K562 (cell line): ENCODE data around the gene ATP6V0A4. TPM values are rescaled to one million over a fixed set of nuclear protein-coding genes. Genes with fewer than 3 reads are reported as not detected.
"Not testable (repeated sequence)": the region's sequence is repeated elsewhere in the genome, so short reads cannot be mapped to it uniquely, and the experiment has no call there.

ENCODE experiments used
- ATAC-seq: fragments of 200-7000 bp; cut with Tn5 transposase; 3 replicates; pipeline ENCODE4 v1.9.1; 2020; ENCODE audit warnings: moderate library complexity
- BruUV-seq: library from RNA; stranded (reverse); fragments of 400-500 nt; replicated peaks from 2 replicates; lab custom pipeline; 2021; lab: Mats Ljungman, UMichigan
- CTCF ChIA-PET: fragments of 300-600 bp; formaldehyde crosslinking; extraction: SDS; loops from one replicate; lab custom pipeline; 2021; ENCODE audit warnings: low intra/inter-chr PET ratio; lab: Yijun Ruan, JAX
- POLR2A ChIA-PET: fragments of 300-600, 350-650 bp; sonication (Branson Sonifier 250); formaldehyde crosslinking; extraction: SDS; loops from one replicate; lab custom pipeline; 2021; ENCODE audit warnings: antibody characterized with exemption, inconsistent platforms; lab: Yijun Ruan, JAX
- DNase-seq, 4 experiments: peaks; one replicate each; pipeline versions ENCODE4 v3.0.0 to v3.0.0-alpha.2; 2011 to 2018; ENCODE audit warnings: low spot score in 3 of 4, mixed read lengths in 3 of 4; ENCODE audit errors: extremely low read depth in 1 of 4
- FAIRE-seq: peaks from 2 replicates; lab custom pipeline; 2011; peaks lifted over from hg19 to GRCh38; lab: Jason Lieb, UNC
- H2AFZ ChIP-seq: 2 replicates; pipeline ENCODE4 v1.6.0; 2011; ENCODE audit warnings: low read depth, low read length, control low read depth, inconsistent platforms
- H3K27ac ChIP-seq: fragments of 200-600 bp; 3 replicates; pipeline ENCODE4 v1.8.0; 2011; ENCODE audit warnings: low read depth, mild to moderate bottlenecking, control low read depth, inconsistent platforms, low read length, moderate library complexity, mixed read lengths; ENCODE audit errors: extremely low read depth
- H3K27me3 ChIP-seq, 2 experiments: fragments of 300-600 bp in 1 of 2; 2 replicates in 1 of 2; 3 replicates in 1 of 2; pipeline versions ENCODE4 v1.6.0 to v1.8.0; 2011; ENCODE audit warnings: inconsistent platforms in 2 of 2, low read length in 2 of 2, mild to moderate bottlenecking in 1 of 2, mixed read lengths in 1 of 2, moderate library complexity in 1 of 2; ENCODE audit not compliant: control insufficient read depth in 2 of 2, insufficient read depth in 2 of 2
- H3K36me3 ChIP-seq: fragments of 300-600 bp; 3 replicates; pipeline ENCODE4 v1.8.0; 2011; ENCODE audit warnings: mild to moderate bottlenecking, low read length, inconsistent platforms; ENCODE audit not compliant: control insufficient read depth, insufficient read depth
- H3K4me1 ChIP-seq, 2 experiments: fragments of 200-600 bp in 1 of 2; replicated peaks in 1 of 2; 2 replicates in 1 of 2; 3 replicates in 1 of 2; pipeline versions ENCODE4 v1.5.1 to v1.8.0; 2011; ENCODE audit warnings: inconsistent platforms in 2 of 2, low read length in 2 of 2, mild to moderate bottlenecking in 1 of 2, mixed read lengths in 1 of 2, moderate library complexity in 1 of 2; ENCODE audit not compliant: control insufficient read depth in 2 of 2, insufficient read depth in 2 of 2
- H3K4me2 ChIP-seq: 2 replicates; pipeline ENCODE4 v1.6.1; 2011; ENCODE audit warnings: low read length, control low read depth, inconsistent platforms, mixed read lengths; ENCODE audit not compliant: insufficient read depth
- H3K4me3 ChIP-seq: fragments of 200-600 bp; sonication (generic), shearing (Covaris generic); 2 replicates; pipeline ENCODE4 v1.5.1; 2016; ENCODE audit warnings: control low read depth, inconsistent platforms
- H3K79me2 ChIP-seq: fragments of 200-600 bp; 3 replicates; pipeline ENCODE4 v1.8.0; 2011; ENCODE audit warnings: low read length, inconsistent platforms; ENCODE audit not compliant: control insufficient read depth, insufficient read depth
- H3K9ac ChIP-seq, 2 experiments: 2 replicates each; pipeline versions ENCODE4 v1.6.0 to v1.6.1; 2011; ENCODE audit warnings: low read depth in 2 of 2, low read length in 2 of 2, control low read depth in 1 of 2, inconsistent platforms in 1 of 2, mild to moderate bottlenecking in 1 of 2, mixed read lengths in 1 of 2; ENCODE audit not compliant: insufficient read depth in 1 of 2
- H3K9me1 ChIP-seq: one replicate; pipeline ENCODE4 v1.6.0; 2011; ENCODE audit warnings: inconsistent platforms, mild to moderate bottlenecking, low read length, moderate library complexity; ENCODE audit not compliant: control insufficient read depth, insufficient read depth
- H3K9me3 ChIP-seq: replicated peaks from 2 replicates; pipeline ENCODE4 v1.5.1; 2011; ENCODE audit warnings: low read depth, low read length, inconsistent platforms; ENCODE audit not compliant: control insufficient read depth, insufficient read depth
- H4K20me1 ChIP-seq: replicated peaks from 2 replicates; pipeline ENCODE4 v1.6.1; 2011; ENCODE audit warnings: low read length, inconsistent platforms, mixed read lengths; ENCODE audit not compliant: control insufficient read depth, insufficient read depth
- BCOR ChIP-seq: fragments of 450-650 bp; IDR thresholded peaks from 2 replicates; pipeline ENCODE4 v1.6.1; 2016
- SPI1 ChIP-seq: IDR thresholded peaks from 2 replicates; pipeline ENCODE4 v1.6.1; 2011; ENCODE audit warnings: low read depth, low read length, control low read depth, borderline replicate concordance
- WGBS: fragments of 100-300 bp; shearing (Covaris generic); methylation state at CpG from one replicate; pipeline ENCODE4 v1.1.6; 2016; ENCODE audit warnings: low coverage, mixed read lengths; ENCODE audit not compliant: insufficient coverage; ENCODE audit errors: missing lambda C conversion rate; 5-methylcytosine and 5-hydroxymethylcytosine counted together
- in situ Hi-C: fragments of 300-500 bp; cut with MboI; formaldehyde crosslinking; loops from 4 replicates; pipeline ENCODE4 v1.15.0; 2018; ENCODE audit warnings: inconsistent platforms, mixed read lengths
- intact Hi-C: fragments of 100-400 bp; cut with micrococcal nuclease; formaldehyde crosslinking; loops from 2 replicates; pipeline ENCODE4 v1.14.2; 2022
- polyA plus RNA-seq, 8 experiments: library from polyadenylated mRNA; depleted of rRNA in 4 of 8; stranded (reverse) in 5 of 8; unstranded in 3 of 8; fragments of >200 nt; fragmentation: Nextera tagmentation in 2 of 8; fragmentation: Illumina TruSeq in 1 of 8; extraction: Ambion mirVana in 2 of 8; extraction: Trizol in 1 of 8; gene quantifications; 2 replicates each; pipeline versions ENCODE4 v1.2.1 to v1.2.3, GENCODE V29; 2011 to 2014; ENCODE audit warnings: inconsistent platforms in 1 of 8, missing spikeins in 1 of 8
- total RNA-seq, 7 experiments: library from RNA; depleted of rRNA in 6 of 7; stranded (reverse); fragments of >200 nt in 6 of 7; fragmentation: Illumina TruSeq in 2 of 7; extraction: Trizol in 2 of 7; gene quantifications; 2 replicates each; pipeline versions ENCODE4 v1.2.1 to v1.2.3, GENCODE V29; 2011 to 2021; ENCODE audit warnings: low replicate concordance in 1 of 7
- TF ChIP-seq, protein P1 (sequence below), 2 experiments: fragments of 450-650 bp in 1 of 2; sonication (generic) in 1 of 2; formaldehyde crosslinking in 1 of 2; IDR thresholded peaks; 2 replicates each; pipeline versions ENCODE4 v1.7.1 to v1.9.0; 2016 to 2022; ENCODE audit warnings: inconsistent platforms in 1 of 2, mild to moderate bottlenecking in 1 of 2, missing genetic modification reagents in 1 of 2

The ATP6V0A4 gene
- total and polyA plus RNA-seq, 9 of the 15 experiments (the other 6 are each of a cell fraction or from before 2014, with no cell fraction given): 0.03 TPM; not detected in 8

DNA sequence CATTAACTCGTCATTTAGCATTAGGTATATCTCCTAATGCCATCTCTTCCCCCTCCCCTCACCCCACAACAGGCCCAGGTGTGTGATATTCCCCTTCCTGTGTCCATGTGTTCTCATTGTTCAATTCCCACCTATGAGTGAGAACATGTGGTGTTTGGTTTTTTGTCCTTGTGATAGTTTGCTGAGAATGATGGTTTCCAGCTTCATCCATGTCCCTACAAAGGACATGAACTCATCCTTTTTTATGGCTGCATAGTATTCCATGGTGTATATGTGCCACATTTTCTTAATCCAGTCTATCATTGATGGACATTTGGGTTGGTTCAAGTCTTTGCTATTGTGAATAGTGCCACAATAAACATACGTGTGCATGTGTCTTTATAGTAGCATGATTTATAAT is 13.3 kb upstream of the ATP6V0A4 start:
- FAIRE-seq, H3K27ac ChIP-seq, H3K9me3 ChIP-seq, H3K79me2 ChIP-seq, CTCF ChIA-PET, DNase-seq, BruUV-seq, H3K4me1 ChIP-seq, POLR2A ChIA-PET, H3K4me2 ChIP-seq, H3K9ac ChIP-seq, H3K36me3 ChIP-seq, ATAC-seq, H2AFZ ChIP-seq, H3K9me1 ChIP-seq, intact Hi-C loops, in situ Hi-C loops, H4K20me1 ChIP-seq, H3K4me3 ChIP-seq: not testable (repeated sequence)
- 0% methylated on average over 1 of the region's 2 CpGs for WGBS
- peaks cover 3 to 11% of the 10 kb centered on the region in 2 experiments; a peak in 4 of 5 replicates for H3K27me3 ChIP-seq
- TF ChIP-seq BCOR: peak; percentile 40; the same call in 1 of the 2 replicates

DNA sequence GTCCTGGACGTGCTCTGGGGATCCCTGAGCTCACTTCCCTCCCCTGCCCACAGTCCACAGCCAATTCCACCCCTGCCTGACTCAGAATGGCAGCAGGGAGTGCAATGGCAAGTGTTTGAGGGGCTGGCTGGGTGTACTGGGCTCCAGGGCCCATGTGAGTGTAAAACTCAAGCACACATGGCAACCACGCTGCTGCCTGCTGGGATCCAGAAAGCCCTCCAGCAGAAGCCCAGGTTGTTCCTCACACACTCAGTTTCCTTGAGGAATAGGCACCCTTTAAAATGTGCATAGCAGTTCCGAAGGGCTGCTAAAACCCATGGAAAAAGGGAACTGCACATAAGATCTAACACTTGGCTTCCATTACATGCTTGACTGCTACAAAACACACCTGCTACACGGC is 11.3 kb upstream of the ATP6V0A4 start:
- Histone ChIP-seq H3K27me3 (peaks cover 3 to 14% of the 10 kb centered on the region in 2 experiments; a peak in 3 of 5 replicates), H3K4me2 (no peak overlapping the region), H3K79me2 (no peaks in the 10 kb centered on the region), H3K27ac (no peak overlapping the region), H3K36me3 (no peaks in the 10 kb centered on the region), H3K4me1 (no peaks in the 10 kb centered on the region), H3K9me3 (no peaks in the 10 kb centered on the region), H3K4me3 (no peak overlapping the region), H3K9me1 (no peaks in the 10 kb centered on the region), H3K9ac (no peak overlapping the region), H4K20me1 (no peaks in the 10 kb centered on the region), H2AFZ (no peak overlapping the region)
- ChIA-PET CTCF (no interaction called here), POLR2A (no interaction called here)
- no peak for FAIRE-seq
- in situ Hi-C loops (no loop called here), intact Hi-C loops (no loop called here)
- DNase-seq: no peak
- no TSS peak for BruUV-seq
- 1% methylated on average over 4 of the region's 4 CpGs for WGBS
- no peak for ATAC-seq
- TF ChIP-seq, protein P1, sequence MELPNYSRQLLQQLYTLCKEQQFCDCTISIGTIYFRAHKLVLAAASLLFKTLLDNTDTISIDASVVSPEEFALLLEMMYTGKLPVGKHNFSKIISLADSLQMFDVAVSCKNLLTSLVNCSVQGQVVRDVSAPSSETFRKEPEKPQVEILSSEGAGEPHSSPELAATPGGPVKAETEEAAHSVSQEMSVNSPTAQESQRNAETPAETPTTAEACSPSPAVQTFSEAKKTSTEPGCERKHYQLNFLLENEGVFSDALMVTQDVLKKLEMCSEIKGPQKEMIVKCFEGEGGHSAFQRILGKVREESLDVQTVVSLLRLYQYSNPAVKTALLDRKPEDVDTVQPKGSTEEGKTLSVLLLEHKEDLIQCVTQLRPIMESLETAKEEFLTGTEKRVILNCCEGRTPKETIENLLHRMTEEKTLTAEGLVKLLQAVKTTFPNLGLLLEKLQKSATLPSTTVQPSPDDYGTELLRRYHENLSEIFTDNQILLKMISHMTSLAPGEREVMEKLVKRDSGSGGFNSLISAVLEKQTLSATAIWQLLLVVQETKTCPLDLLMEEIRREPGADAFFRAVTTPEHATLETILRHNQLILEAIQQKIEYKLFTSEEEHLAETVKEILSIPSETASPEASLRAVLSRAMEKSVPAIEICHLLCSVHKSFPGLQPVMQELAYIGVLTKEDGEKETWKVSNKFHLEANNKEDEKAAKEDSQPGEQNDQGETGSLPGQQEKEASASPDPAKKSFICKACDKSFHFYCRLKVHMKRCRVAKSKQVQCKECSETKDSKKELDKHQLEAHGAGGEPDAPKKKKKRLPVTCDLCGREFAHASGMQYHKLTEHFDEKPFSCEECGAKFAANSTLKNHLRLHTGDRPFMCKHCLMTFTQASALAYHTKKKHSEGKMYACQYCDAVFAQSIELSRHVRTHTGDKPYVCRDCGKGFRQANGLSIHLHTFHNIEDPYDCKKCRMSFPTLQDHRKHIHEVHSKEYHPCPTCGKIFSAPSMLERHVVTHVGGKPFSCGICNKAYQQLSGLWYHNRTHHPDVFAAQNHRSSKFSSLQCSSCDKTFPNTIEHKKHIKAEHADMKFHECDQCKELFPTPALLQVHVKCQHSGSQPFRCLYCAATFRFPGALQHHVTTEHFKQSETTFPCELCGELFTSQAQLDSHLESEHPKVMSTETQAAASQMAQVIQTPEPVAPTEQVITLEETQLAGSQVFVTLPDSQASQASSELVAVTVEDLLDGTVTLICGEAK (IDR thresholded peaks at IDR 0.05): no peak
- TF ChIP-seq, protein P1 (CRISPR knock-in tag; IDR thresholded peaks at IDR 0.05): no peak
- 0 out of 2 replicates have a peak, but pooled peaks have one; percentile 38 for TF ChIP-seq SPI1
